ENCODE data around the gene ZGRF1.
"Not testable (repeated sequence)": the region's sequence is repeated elsewhere in the genome, so short reads cannot be mapped to it uniquely, and the experiment has no call there.

The ZGRF1 gene

DNA sequence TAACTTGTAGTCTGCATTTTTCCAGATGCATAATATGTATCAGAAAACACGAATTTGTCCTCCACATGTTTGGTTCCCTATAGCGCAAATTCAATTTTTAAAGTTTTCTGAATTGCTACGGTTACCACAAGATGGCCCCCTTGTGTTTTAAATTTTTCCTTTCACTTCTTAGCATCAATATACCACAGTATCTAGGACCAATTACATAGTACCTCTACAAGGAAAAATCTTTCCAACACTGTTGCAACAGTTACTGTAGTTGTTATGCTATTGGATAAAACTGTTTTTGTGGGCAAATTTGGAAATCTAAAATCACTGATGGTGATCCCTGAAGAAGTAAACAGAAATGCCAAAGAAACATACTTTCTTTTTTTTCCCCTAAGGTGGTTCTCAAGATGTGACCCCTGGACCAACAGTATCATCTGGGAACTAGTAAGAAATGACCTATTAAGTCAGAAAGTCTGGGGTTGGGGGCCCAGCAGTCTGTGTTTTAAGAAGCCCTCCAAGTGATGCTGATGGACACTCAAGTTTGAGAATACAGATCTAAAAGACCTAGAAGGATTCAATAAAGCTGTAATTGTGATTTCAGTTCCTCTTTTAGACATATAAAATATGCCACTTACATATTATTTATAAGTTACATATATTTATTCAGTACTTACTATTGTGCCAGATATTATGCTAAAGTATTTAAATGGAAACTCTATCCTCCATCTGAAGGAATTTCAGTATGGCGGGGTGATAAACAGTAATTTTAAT lies 3.1 kb downstream of the ZGRF1 start:
- Histone ChIP-seq H3K4me3 (ENCODE audit: low read depth, low read length) (no peak overlapping the region), H3K36me3 (peaks cover 30% of the 10 kb centered on the region), H3K27ac (no peak overlapping the region), H3K27me3 (ENCODE audit: insufficient read depth, low read depth, severe bottlenecking) (no peaks in the 10 kb centered on the region), H3K9me3 (ENCODE audit: severe bottlenecking) (no peaks in the 10 kb centered on the region)
- DNase-seq, result no peak
- TF ChIP-seq CTCF (IDR thresholded peaks at IDR 0.05; ENCODE audit: low read depth, low read length), result 0 out of 2 replicates have a peak, but pooled peaks have one; percentile 21

DNA sequence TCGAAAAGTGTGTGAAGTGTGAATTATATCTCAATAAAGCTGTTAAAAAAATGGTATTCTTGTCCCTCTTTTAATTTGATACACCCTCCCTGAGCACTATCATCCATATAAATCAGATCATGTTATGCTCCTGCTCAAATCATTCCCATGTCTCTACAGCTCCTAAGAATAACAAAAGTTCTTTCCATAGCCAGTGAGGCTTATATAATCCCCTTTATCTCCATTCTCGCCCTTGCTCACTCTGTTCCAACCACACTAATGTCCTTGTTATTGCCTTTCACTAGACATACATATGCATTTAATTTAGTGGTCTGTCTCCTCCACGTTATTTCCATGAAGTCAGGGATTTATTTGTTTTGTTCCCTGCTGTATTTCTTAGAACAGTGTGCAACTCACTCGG lies 10.5 kb downstream of the ZGRF1 start:
- TF ChIP-seq CTCF (IDR thresholded peaks at IDR 0.05; ENCODE audit: low read depth, low read length), result no peak
- Histone ChIP-seq H3K36me3 (peaks cover 57% of the 10 kb centered on the region), H3K4me3 (ENCODE audit: low read depth, low read length) (no peak overlapping the region), H3K27me3 (ENCODE audit: insufficient read depth, low read depth, severe bottlenecking) (no peaks in the 10 kb centered on the region), H3K9me3 (ENCODE audit: severe bottlenecking) (no peaks in the 10 kb centered on the region), H3K27ac (no peak overlapping the region)
- DNase-seq, result no peak

DNA sequence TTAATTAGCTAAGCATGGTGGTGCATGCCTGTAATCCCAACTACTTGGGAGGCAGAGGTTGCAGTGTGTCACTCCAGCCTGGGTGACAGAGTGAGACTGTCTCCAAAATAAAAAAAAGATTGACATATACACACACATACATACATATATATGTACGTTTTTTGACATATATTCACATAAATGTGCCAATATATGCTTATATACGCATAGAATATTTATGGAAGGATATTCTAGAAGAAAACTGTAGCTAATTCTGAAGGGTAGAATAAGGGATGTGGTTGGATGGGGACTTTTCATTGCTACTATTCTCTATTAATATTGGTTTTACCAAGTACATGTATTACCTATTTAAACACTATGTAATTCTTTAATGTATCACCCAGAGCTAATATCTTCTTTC lies 19.7 kb downstream of the ZGRF1 start:
- Histone ChIP-seq H3K4me3 (ENCODE audit: low read depth, low read length) (no peak overlapping the region), H3K9me3 (ENCODE audit: severe bottlenecking) (no peaks in the 10 kb centered on the region), H3K27me3 (ENCODE audit: insufficient read depth, low read depth, severe bottlenecking) (no peaks in the 10 kb centered on the region), H3K36me3 (peaks cover 49% of the 10 kb centered on the region), H3K27ac (no peak overlapping the region)
- no peak for TF ChIP-seq CTCF (IDR thresholded peaks at IDR 0.05; ENCODE audit: low read depth, low read length)
- no peak for DNase-seq

DNA sequence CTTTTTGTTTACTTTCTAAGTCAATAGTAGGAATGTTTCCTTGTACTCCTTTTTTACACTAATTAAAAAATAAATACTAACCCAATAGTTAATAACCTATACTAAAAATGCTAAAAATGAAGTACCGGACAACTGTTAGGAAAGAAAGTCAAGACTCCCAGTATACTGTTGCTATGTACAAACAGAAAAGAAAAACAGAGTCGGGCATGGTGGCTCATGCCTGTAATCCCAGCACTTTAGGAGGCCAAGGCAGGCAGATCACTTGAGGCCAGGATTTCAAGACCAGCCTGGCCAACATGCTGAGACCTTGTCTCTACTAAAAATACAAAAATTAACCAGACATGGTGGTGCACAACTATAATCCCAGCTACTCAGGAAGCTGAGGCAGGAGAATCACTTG lies 23.9 kb downstream of the ZGRF1 start:
- not testable (repeated sequence) for DNase-seq

DNA sequence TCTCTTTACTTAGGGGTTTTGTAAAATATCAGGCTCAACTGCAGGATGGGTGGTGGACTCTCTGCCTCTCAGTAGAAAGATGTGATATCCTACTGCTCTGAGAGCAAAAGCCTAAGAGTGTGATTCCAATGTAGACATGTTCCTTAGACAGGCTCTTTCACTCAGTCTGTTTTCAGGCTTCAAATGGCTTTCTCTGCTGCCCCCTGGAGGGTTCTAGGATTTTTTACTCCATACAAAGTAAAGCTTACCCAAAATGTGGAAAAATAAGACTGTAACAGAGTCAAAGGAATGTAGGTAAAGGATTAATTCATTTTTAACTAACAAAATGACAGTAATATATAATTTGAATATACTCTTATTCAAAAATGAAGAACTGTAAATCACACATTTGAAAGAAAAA lies 32.1 kb downstream of the ZGRF1 start:
- peak; percentile 53 for DNase-seq
- no peaks in the 10 kb centered on the region for H3K27me3 ChIP-seq (ENCODE audit: insufficient read depth, low read depth, severe bottlenecking)
- H3K4me3 ChIP-seq (ENCODE audit: low read depth, low read length), result no peak overlapping the region
- peaks cover 41% of the 10 kb centered on the region for H3K36me3 ChIP-seq
- no peak overlapping the region for H3K27ac ChIP-seq
- peak; percentile 52; the same call in 1 of the 2 replicates for TF ChIP-seq CTCF (IDR thresholded peaks at IDR 0.05; ENCODE audit: low read depth, low read length)
- H3K9me3 ChIP-seq (ENCODE audit: severe bottlenecking), result no peaks in the 10 kb centered on the region

More for the DNA sequence above, 23.9 kb downstream of the ZGRF1 start:
- not testable (repeated sequence) for H3K4me3 ChIP-seq (ENCODE audit: low read depth, low read length); H3K9me3 ChIP-seq (ENCODE audit: severe bottlenecking); H3K27me3 ChIP-seq (ENCODE audit: insufficient read depth, low read depth, severe bottlenecking); H3K27ac ChIP-seq
- peaks cover 44% of the 10 kb centered on the region for H3K36me3 ChIP-seq

DNA sequence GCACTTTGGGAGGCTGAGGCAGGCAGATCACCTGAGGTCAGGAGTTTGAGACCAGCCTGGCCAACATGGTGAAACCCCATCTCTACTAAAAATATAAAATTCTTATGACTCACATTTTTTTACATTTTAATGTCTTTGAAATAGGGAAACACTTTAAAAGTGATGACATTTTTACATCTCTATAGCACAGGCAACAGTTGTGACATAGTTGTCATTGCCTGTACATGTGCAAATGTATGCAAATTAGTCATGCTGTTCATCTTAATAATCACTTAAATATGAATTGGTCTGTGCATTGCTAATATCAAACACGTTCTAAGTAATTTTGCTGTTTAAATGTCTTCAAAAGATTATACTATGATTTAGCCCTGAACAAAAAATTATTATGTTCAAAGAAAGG lies 41.7 kb downstream of the ZGRF1 start:
- Histone ChIP-seq H3K27ac (no peak overlapping the region), H3K27me3 (ENCODE audit: insufficient read depth, low read depth, severe bottlenecking) (no peaks in the 10 kb centered on the region), H3K9me3 (ENCODE audit: severe bottlenecking) (no peaks in the 10 kb centered on the region), H3K36me3 (no peaks in the 10 kb centered on the region; the same call in 1 of the 2 replicates), H3K4me3 (ENCODE audit: low read depth, low read length) (no peak overlapping the region)
- TF ChIP-seq CTCF (IDR thresholded peaks at IDR 0.05; ENCODE audit: low read depth, low read length), result no peak
- DNase-seq, result no peak
